Measurements from ENCODE around the gene ARMC2.
"Not testable (repeated sequence)": the region's sequence is repeated elsewhere in the genome, so short reads cannot be mapped to it uniquely, and the experiment has no call there.

ARMC2 gene

DNA sequence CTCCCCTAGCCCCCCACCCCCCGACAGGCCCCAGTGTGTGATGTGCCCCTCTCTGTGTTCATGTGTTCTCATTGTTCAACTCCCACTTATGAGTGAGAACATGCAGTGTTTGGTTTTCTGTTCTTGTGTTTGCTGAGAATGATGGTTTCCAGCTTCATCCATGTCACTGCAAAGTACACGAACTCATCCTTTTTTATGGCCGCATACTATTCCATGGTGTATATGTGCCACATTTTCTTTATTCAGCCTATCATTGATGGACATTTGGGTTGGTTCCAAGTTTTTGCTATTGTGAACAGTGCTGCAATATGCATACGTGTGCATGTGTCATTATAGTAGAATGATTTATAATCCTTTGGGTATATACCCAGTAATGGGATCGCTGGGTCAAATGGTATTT is 42.7 kb downstream of the ARMC2 start:
- not testable (repeated sequence) for H3K36me3 ChIP-seq (ENCODE audit: insufficient read depth, low read length); H3K4me1 ChIP-seq (ENCODE audit: insufficient read depth, low read length); H3K27me3 ChIP-seq (ENCODE audit: insufficient read depth, low read length); H3K4me3 ChIP-seq (ENCODE audit: low read length); H3K27ac ChIP-seq (ENCODE audit: low read depth, low read length); H3K9me3 ChIP-seq (ENCODE audit: insufficient read depth, low read depth, low read length); H3K9ac ChIP-seq (ENCODE audit: low read depth, low read length)
- WGBS, result 100% methylated on average over 3 of the region's 5 CpGs

DNA sequence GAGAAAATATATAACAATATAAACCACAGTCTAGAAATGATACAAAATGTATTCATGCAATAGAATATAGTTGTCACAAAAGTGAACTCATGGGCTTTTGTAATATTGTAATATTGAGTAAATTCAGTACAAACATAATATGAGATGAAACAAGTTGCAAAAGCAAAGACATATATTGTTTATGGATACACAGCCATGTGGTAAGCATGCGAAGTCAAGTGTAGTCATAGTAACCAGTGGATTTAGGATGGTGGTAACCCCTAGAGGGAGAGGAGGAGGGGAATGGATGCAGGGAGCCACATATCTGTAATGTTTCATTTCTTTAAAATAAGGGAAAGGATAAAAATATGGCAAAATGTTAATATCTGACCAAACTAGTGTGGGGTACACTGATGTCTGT is 47.3 kb downstream of the ARMC2 start:
- Histone ChIP-seq H3K27ac (ENCODE audit: low read depth, low read length) (no peak overlapping the region), H3K4me1 (ENCODE audit: insufficient read depth, low read length) (no peaks in the 10 kb centered on the region), H3K9me3 (ENCODE audit: insufficient read depth, low read depth, low read length) (no peaks in the 10 kb centered on the region), H3K4me3 (ENCODE audit: low read length) (no peak overlapping the region), H3K27me3 (ENCODE audit: insufficient read depth, low read length) (no peaks in the 10 kb centered on the region), H3K9ac (ENCODE audit: low read depth, low read length) (no peak overlapping the region), H3K36me3 (ENCODE audit: insufficient read depth, low read length) (no peaks in the 10 kb centered on the region)
- 98% methylated on average over 1 of the region's 1 CpG for whole genome bisulfite sequencing

DNA sequence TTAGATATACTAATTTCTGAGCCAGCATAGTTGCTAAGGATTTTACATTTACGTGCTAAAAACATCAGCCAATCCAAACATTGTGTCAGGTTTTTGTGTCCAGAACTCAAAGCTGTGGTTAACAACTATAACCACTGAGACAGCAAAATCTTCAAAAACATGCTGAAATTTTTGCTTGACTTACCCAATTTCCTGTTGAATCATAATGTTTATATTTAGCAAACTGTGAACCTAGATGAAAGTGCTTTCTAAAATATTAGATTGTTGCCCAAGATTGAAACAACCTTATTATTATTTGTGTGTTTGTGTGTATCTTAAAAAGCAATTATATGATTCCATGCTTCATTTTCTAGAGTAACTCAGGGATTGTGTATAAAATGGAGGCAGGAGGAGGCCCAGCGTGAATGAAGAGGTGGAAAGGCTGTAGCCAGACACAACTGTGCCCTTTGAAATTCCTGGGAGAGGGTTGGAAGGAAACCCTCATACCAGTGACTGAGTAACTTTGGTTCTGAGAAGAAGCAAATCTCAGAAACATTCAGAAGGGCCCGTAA is 48.0 kb downstream of the ARMC2 start:
- H3K27me3 ChIP-seq (ENCODE audit: insufficient read depth, low read length), result no peaks in the 10 kb centered on the region
- no peaks in the 10 kb centered on the region for H3K4me1 ChIP-seq (ENCODE audit: insufficient read depth, low read length)
- H3K9me3 ChIP-seq (ENCODE audit: insufficient read depth, low read depth, low read length), result no peaks in the 10 kb centered on the region
- no peak overlapping the region for H3K4me3 ChIP-seq (ENCODE audit: low read length)
- H3K27ac ChIP-seq (ENCODE audit: low read depth, low read length), result no peak overlapping the region
- no peak overlapping the region for H3K9ac ChIP-seq (ENCODE audit: low read depth, low read length)
- WGBS, result 97% methylated on average over 3 of the region's 3 CpGs
- no peaks in the 10 kb centered on the region for H3K36me3 ChIP-seq (ENCODE audit: insufficient read depth, low read length)

DNA sequence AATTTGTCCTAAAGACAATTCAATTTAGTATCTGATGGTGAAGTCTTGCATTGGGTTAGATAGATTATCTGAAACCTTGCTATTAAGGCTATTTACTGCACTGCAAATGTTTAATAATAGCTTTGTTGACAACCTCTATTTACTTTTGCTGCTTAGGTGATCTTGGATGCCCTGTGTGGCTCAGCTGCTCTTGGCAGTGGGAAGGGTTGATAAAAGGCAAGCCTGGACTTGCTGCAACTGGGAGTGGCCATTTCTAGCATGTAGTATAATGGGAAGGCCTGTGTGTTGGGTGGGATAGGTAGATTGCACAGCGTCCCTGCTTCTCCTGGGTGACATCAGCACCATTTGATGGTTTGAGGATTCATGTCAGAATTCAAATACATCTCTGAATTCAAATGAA is 49.1 kb downstream of the ARMC2 start:
- 75% methylated on average over 1 of the region's 1 CpG for WGBS
- no peaks in the 10 kb centered on the region for H3K36me3 ChIP-seq (ENCODE audit: insufficient read depth, low read length)
- no peak overlapping the region for H3K9ac ChIP-seq (ENCODE audit: low read depth, low read length)
- peaks cover 5% of the 10 kb centered on the region; the same call in 1 of the 2 replicates for H3K4me1 ChIP-seq (ENCODE audit: insufficient read depth, low read length)
- H3K27ac ChIP-seq (ENCODE audit: low read depth, low read length), result no peak overlapping the region
- no peaks in the 10 kb centered on the region for H3K27me3 ChIP-seq (ENCODE audit: insufficient read depth, low read length)
- no peak overlapping the region for H3K4me3 ChIP-seq (ENCODE audit: low read length)
- no peaks in the 10 kb centered on the region for H3K9me3 ChIP-seq (ENCODE audit: insufficient read depth, low read depth, low read length)

DNA sequence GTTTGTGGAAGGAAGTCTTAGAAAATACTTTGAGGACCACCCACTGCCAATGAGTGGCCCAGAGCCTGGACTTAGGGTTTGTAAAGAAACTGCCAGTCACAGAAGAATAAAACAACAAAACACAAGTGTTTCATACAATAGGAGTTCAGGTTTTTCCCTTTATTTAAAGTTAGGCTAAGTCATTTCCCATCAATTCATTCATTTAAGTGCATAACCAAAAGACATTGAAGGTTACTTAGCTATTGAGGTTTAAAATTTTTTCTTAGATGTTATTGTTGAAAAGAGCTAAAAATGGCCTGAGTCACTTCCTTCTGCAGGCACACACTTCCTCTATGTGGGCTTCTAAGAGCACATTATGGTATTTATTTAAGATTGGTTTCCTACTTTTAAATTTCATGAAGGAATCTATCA is 54.2 kb downstream of the ARMC2 start:
- Histone ChIP-seq H3K9me3 (ENCODE audit: insufficient read depth, low read depth, low read length) (no peaks in the 10 kb centered on the region), H3K27me3 (ENCODE audit: insufficient read depth, low read length) (no peaks in the 10 kb centered on the region), H3K27ac (ENCODE audit: low read depth, low read length) (no peak overlapping the region), H3K36me3 (ENCODE audit: insufficient read depth, low read length) (no peaks in the 10 kb centered on the region), H3K9ac (ENCODE audit: low read depth, low read length) (no peak overlapping the region), H3K4me1 (ENCODE audit: insufficient read depth, low read length) (peaks cover 6% of the 10 kb centered on the region; the same call in 1 of the 2 replicates), H3K4me3 (ENCODE audit: low read length) (no peak overlapping the region)

DNA sequence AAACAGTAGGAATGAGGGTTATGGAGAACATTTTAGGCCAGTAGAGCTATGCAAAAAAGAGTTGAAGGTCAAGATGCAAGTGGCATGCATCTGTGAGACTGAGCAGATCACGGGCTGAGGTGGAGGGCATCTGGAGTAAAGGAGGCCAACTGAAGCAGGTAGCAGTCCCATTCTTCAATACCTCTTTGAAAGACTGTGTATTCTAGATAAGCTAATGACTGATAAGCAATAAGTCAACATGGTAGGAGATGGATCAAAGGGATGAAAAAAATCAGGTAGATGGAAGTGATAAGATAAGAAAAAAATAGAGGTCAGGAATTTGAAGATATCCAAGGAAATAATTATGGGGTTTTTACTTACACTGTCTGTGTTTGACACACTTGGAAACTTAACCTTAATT is 55.6 kb downstream of the ARMC2 start:
- no peaks in the 10 kb centered on the region for H3K9me3 ChIP-seq (ENCODE audit: insufficient read depth, low read depth, low read length)
- H3K9ac ChIP-seq (ENCODE audit: low read depth, low read length), result no peak overlapping the region
- peaks cover 6% of the 10 kb centered on the region; the same call in 1 of the 2 replicates for H3K4me1 ChIP-seq (ENCODE audit: insufficient read depth, low read length)
- H3K27ac ChIP-seq (ENCODE audit: low read depth, low read length), result no peak overlapping the region
- H3K4me3 ChIP-seq (ENCODE audit: low read length), result no peak overlapping the region
- 89% methylated on average over 1 of the region's 1 CpG for WGBS
- no peaks in the 10 kb centered on the region for H3K36me3 ChIP-seq (ENCODE audit: insufficient read depth, low read length)
- no peaks in the 10 kb centered on the region for H3K27me3 ChIP-seq (ENCODE audit: insufficient read depth, low read length)

DNA sequence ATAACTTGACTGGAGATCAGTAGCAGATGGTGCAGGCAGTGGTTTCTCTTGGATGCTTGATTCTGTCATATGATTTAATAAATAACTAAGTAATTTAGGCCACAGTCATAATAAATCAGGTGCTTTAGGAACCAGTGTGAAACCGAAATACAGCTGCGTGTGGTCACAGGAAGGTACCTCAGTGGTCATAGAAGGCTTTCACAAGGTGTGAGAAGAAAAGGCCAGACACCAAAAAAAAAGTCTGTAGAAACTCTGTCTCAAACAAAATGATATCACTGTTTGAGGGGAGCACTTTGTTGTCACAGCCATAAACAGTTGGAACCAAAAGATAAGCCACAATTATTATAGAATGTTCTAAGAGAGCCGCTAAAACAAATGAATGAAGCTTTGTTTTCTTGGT is 56.5 kb downstream of the ARMC2 start:
- Histone ChIP-seq H3K27me3 (ENCODE audit: insufficient read depth, low read length) (no peaks in the 10 kb centered on the region), H3K4me1 (ENCODE audit: insufficient read depth, low read length) (peaks cover 6% of the 10 kb centered on the region; the same call in 1 of the 2 replicates), H3K9ac (ENCODE audit: low read depth, low read length) (no peak overlapping the region), H3K36me3 (ENCODE audit: insufficient read depth, low read length) (no peaks in the 10 kb centered on the region), H3K9me3 (ENCODE audit: insufficient read depth, low read depth, low read length) (no peaks in the 10 kb centered on the region), H3K27ac (ENCODE audit: low read depth, low read length) (no peak overlapping the region), H3K4me3 (ENCODE audit: low read length) (no peak overlapping the region)
- 91% methylated on average over 3 of the region's 3 CpGs for WGBS

DNA sequence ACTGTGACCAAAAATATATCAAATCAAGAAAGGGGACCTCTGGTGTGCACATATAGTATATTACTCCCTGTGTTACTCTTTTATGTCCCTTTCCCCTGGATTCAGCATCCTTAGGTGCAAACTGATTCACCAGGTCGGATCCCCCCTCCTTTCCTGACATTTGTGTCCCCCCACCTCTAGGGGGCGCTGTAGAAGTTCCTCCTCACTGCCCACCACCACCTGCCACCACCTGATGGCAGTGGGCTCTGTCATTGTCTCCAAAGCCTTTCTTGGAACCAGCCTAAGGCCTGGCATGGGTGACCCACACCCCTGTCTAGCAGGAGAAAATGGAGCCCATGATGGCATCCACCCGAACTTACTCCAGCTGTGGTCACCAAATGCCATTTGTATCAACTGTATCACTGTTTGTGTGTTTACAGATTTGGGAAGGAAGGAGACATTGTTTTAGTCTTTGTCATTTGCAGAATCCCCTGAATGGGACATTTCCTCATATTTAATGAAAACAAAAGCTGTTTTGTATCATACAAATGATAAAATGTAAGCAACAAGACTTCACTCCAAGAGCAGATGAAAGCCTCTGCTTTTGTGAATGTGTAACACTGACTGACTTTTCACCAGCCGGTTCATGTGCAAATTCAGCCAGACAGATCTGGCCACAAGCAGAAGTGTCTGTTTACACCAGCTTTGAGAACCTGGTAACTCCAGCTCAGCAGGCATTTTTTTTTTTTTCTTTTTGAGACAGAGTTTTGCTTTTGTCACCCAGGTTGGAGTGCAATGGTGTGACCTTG is 66.2 kb downstream of the ARMC2 start:
- H3K4me3 ChIP-seq (ENCODE audit: low read length), result no peak overlapping the region
- H3K9me3 ChIP-seq (ENCODE audit: insufficient read depth, low read depth, low read length), result no peaks in the 10 kb centered on the region
- no peaks in the 10 kb centered on the region for H3K4me1 ChIP-seq (ENCODE audit: insufficient read depth, low read length)
- H3K9ac ChIP-seq (ENCODE audit: low read depth, low read length), result no peak overlapping the region
- H3K27ac ChIP-seq (ENCODE audit: low read depth, low read length), result no peak overlapping the region
- no peaks in the 10 kb centered on the region for H3K36me3 ChIP-seq (ENCODE audit: insufficient read depth, low read length)
- H3K27me3 ChIP-seq (ENCODE audit: insufficient read depth, low read length), result no peaks in the 10 kb centered on the region
- WGBS, result 82% methylated on average over 4 of the region's 4 CpGs

DNA sequence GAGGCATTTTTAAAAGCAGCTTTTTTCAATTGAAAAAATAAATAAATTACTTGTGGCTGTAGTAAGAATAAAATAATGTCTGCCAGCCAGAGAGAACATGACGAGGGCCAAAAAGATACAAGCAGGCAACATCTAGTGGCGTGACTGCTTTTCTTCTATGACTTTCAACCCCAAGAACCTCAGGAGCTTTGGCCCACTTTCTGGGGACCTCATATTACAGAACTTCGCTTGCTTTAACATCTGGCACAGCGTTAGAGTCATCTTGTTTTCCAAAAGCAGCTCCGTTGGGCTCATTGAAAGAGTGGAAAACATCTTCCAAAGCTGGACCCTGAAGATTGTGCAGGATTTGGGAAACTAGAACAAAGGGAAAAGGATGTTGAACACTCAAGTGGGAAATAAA is 67.0 kb downstream of the ARMC2 start:
- Histone ChIP-seq H3K9ac (ENCODE audit: low read depth, low read length) (no peak overlapping the region), H3K4me1 (ENCODE audit: insufficient read depth, low read length) (peaks cover 1% of the 10 kb centered on the region; the same call in 1 of the 2 replicates), H3K36me3 (ENCODE audit: insufficient read depth, low read length) (no peaks in the 10 kb centered on the region), H3K9me3 (ENCODE audit: insufficient read depth, low read depth, low read length) (no peaks in the 10 kb centered on the region), H3K27ac (ENCODE audit: low read depth, low read length) (no peak overlapping the region), H3K4me3 (ENCODE audit: low read length) (no peak overlapping the region), H3K27me3 (ENCODE audit: insufficient read depth, low read length) (no peaks in the 10 kb centered on the region)
- 93% methylated on average over 5 of the region's 5 CpGs for WGBS

DNA sequence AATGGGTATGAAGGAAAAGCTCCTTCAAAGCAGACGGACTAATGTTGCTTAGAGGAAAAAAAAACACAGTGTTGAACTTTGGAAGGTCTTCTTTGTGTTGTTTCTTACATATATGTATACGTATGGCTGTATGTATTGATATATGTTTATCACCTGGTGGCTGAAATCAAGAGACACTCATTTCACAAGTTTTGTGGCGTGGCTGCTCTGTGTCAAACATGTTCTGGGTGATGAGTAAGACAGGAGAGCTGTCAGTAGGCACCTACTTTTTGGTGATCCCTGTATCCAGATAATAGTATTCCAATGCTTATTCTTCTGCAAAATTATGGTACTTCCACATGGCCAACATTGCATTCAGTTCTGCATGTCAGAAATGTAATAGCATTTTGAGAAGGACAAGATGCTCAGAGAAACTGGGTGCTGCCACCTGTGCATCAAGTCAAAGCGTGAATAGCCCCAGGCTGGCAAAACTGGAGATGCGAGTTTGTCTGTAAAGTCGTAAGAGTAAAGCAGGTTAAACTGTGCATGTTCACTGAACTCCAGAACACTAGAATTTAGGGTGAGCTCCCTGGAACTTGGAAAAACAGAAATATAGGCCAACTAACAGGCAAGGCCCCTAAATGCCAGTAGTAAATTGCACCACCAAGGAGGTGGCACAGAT is 67.9 kb downstream of the ARMC2 start:
- H3K27me3 ChIP-seq (ENCODE audit: insufficient read depth, low read length), result no peaks in the 10 kb centered on the region

DNA sequence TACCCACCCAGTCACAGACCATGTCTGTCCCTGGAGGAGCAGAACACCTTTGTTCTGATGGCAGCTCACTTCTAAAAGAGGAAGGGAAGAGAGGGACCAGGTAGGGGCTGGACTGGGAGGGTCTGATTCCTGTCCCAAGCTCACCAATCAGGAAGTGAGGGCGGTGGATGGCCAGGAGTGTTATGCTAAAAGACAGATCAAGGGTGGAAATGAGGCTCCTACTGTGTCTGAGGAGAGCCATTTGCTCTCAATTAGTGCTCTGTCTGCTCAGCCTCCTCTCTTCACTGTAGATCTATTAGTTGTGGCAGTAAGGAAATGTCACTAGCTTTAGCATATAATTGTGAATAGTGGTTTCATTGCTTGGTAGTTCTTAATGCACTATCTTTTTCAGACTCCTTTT is 72.5 kb downstream of the ARMC2 start:
- no peak overlapping the region for H3K27ac ChIP-seq (ENCODE audit: low read depth, low read length)
- H3K27me3 ChIP-seq (ENCODE audit: insufficient read depth, low read length), result no peaks in the 10 kb centered on the region
- H3K9me3 ChIP-seq (ENCODE audit: insufficient read depth, low read depth, low read length), result no peaks in the 10 kb centered on the region
- no peak overlapping the region for H3K4me3 ChIP-seq (ENCODE audit: low read length)
- no peak overlapping the region for H3K9ac ChIP-seq (ENCODE audit: low read depth, low read length)
- peaks cover 34% of the 10 kb centered on the region for H3K4me1 ChIP-seq (ENCODE audit: insufficient read depth, low read length)
- H3K36me3 ChIP-seq (ENCODE audit: insufficient read depth, low read length), result no peaks in the 10 kb centered on the region
- 0% methylated on average over 1 of the region's 1 CpG for WGBS

More for the DNA sequence above, 67.9 kb downstream of the ARMC2 start:
- Histone ChIP-seq H3K4me1 (ENCODE audit: insufficient read depth, low read length) (peaks cover 8% of the 10 kb centered on the region), H3K27ac (ENCODE audit: low read depth, low read length) (no peak overlapping the region), H3K9ac (ENCODE audit: low read depth, low read length) (no peak overlapping the region), H3K9me3 (ENCODE audit: insufficient read depth, low read depth, low read length) (no peaks in the 10 kb centered on the region), H3K36me3 (ENCODE audit: insufficient read depth, low read length) (no peaks in the 10 kb centered on the region), H3K4me3 (ENCODE audit: low read length) (no peak overlapping the region)
- WGBS, result 77% methylated on average over 6 of the region's 6 CpGs
